ENCODE results near the gene DTX4.

DTX4 gene

DNA sequence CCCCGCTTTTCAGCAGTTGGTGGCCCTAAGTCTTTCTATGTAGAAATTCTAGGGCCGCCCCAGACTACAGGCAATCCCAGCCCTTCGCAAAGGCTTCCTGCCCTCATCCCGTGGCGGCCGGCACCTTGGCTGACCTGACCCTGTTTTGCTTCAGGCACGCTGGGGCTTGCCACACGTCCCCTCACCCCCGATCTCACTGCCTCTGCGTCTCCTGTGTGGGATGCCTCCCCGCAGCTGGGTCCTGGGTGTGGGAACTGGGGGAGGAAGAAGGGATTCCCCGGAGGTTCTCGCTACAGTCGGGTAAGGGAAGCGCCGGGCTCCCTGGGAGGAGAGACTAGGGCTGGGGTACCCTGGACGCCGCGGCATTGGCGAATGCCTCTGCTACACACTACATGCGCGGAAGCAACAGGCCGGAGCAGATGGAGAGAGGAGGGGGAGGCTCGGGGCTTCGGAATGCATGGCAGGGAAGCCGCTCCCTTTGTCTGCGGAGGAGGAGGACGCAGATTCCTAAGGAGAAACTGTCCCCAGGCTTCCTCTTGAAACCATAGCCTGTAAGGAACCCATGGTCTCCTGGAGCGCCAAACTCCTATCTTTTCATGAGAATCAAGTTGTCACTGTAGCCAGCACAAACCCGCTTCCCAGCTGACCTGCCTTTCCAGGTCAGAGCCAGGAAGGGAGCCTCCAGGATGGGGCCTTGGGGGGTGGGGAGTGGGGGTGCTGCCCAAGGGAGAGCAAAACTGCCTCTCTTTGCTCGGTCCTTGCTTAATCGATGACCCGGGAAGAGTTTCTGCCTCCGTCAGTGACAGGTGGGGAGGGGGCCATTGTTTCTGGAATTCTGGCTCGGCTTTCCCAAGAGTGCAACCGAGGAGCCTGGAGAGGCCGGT is 1.4 kb downstream of the DTX4 start:
- DNase-seq = peak; percentile 46

GRCh38 chr11:59173964-59174663 is 2.2 kb downstream of the DTX4 start:
- DNase-seq = no peak

- DNase-seq = peak; percentile 38
Observed at GRCh38 chr11:59174664-59175033, 2.7 kb downstream of the DTX4 start.

DNA sequence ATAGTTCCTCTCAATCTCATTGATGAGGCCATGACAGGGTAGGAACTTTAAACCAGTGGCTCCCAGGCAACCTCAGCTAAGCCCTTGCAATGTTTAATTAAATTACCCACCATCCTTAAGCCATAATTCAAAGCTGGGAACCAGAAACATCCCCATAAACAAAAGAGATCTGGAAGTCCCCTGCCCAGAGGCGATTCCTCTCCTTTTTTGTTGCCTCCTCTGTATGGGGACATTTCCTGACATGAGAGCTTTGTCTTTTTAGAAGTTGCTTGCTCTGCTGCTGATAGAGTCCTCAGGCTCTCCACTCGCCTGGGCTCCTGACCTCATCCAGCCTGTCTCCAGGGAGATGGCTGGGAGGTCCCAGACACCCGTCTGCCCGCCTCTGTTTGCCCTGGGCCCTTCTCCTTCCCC is 3.2 kb downstream of the DTX4 start:
- no peak for DNase-seq

DNA sequence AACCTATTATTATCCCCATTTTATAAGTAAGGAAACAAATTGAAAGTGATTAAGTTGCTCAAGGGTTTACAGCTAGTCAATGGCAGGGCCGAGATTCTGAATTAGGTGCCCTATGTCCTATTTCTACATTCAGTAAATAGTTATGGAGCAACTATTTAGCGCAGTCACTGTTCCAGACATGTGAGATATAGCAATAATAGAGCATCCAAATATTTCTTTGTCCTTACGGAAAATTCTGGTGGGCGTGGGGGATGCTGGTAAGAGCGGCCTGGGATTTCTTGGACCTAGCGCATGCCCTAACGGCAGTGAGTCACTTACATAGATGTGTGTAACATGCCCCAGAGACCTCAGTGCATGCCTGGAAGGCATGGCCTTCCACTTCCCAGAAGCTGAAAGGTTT is 4.4 kb downstream of the DTX4 start:
- no peak for DNase-seq

GRCh38 chr11:59178402-59178801 is 6.5 kb downstream of the DTX4 start:
- DNase-seq = no peak

DNA sequence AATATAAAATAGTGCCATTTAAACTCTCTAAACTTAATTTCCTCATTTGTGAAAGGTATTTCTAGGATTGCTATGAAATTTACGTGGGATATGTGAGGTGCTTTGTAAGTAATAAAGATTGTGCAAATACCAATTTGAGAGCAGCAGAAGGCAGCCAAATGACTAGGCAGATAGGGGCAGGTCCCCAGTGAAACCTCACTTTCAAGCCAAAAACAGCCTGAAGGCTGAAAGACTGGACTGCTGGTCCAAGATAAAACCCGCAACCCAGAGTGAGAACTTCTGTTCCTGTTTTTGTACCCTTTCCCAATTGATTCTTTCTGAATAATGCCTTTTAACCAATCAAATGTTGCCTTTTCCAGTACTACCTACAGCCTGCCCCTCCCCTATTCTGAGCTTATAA is 7.2 kb downstream of the DTX4 start:
- DNase-seq = no peak

DNA sequence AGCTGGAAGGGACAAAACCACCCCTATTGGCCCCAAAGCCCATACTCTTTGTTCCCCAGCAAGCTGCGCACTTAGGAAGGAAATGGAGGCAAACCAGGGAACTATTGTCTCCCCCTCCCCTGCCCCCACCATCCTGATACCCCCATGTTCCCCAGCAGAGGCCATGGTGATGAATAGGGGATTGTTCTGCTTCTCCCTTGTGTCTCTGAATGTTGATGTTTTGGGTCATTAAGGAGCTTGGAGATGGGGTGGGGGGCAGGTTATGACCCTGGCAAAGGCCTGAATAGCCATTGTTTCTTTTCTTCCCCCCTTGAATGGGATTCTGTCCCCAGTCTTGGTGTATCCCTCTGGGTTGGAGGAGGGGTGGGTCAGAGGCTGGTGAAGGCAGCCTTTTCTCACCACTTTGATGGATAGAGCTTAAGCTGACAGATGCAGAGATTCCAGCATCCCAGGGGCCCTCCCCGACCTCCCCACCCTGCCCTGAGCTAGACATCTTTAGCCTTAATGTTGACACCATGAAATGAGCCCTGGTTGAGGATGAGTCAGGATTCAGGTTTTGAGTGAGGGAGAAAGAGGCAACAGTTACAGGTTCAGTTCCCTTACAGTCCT is 8.3 kb downstream of the DTX4 start:
- no peak for DNase-seq

DNA sequence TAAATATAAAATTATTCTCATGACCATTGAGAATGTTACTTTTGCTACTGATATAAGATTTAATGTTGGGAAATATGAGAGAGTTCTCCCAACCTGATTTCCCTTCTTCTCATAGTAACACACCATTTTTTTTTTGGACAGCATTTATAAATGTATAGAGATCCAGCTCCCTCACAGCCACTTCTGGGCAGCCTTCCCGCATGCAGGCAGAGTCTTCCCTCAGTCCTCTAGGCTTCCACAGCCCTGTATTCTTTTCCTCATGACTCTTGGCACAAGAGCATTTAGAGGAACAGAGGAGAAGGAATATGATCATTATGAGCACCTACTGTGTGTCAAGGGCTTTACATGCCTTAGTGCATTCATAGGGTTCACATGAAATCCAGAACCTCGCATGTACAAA is 9.0 kb downstream of the DTX4 start:
- DNase-seq = no peak

GRCh38 chr11:59181746-59182456 is 10.0 kb downstream of the DTX4 start:
- no peak for DNase-seq

DNA sequence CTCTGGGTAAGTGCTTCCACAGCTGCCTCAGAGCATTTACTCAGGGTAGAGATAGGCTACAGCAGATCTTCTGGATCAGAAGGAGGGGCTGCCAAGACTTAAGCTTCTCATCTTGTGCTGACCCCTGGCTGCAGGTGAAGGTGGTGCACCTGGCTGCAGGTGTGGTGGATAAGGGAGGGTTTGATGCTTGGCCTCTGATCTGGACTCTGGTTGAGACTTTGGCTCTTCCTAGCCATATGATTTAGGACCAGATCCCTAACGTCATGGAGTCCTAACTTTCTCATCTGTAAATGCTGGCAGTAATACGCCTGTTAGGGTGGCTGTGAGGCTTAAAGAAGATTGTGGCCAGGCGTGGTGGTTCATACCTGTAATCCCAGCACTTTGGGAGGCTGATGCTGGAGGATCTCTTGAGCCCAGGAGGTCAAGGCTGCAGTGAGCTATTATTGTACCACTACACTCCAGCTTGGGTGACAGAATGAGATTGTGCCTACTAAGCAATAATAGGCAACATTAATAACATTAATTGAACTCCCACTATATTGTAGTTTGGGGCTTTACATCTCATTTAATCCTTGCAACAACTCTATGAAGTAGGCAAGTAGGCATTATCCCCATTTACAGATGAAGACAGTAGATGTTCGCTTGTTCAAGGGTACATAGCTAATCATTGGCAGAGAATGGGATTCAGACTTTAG is 10.7 kb downstream of the DTX4 start:
- no peak for DNase-seq

- DNase-seq = no peak
Observed at GRCh38 chr11:59183771-59184170, 11.8 kb downstream of the DTX4 start.

- no peak for DNase-seq
Observed at GRCh38 chr11:59184691-59185339, 12.9 kb downstream of the DTX4 start.

GRCh38 chr11:59185386-59185945 is 13.5 kb downstream of the DTX4 start:
- DNase-seq = no peak

DNA sequence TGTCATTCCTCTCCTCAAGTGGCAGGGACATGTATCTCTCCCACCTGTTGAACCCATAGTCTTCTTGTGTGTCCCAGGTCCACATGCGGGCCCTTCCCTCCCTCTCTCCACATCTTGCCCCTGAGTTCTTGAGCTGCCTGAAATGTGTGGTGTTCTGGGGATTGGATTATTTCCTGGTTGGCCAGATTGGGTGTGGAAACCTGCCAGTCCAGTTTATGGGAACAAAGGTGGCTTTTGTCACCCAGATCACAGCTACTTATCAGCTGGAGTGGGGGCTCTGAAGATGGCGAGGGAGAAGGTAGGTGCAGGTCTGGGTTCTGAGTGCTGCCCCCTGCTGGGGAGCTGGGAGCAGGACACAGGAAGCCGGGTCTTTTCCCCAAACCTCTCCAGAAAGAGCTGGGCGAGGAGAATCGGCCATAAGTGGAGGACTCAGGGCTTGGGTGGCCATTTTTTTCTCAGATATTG is 14.2 kb downstream of the DTX4 start:
- no peak for DNase-seq

GRCh38 chr11:59187035-59187434 is 15.1 kb downstream of the DTX4 start:
- no peak for DNase-seq

DNA sequence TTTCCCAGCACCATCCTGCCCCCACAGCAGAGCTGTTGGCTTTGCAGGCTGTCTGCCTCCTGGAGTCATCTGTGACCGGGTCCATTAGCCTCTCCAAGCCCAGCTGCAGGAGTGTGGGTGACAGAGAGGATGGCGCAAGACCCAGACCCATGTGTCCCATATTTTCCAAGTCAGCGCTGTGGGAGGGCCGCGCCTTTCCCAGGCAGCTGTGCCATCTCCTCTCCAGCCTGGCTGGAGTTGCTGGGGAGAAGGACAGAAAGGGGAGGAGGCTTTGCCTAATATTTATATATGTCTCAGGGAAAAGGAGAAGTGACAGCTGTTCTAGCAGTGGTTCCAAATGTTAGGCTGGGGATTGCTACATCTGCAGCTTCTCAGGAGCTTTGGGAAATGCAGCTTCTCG is 15.7 kb downstream of the DTX4 start:
- peak; percentile 36 for DNase-seq

GRCh38 chr11:59188954-59189353 is 17.0 kb downstream of the DTX4 start:
- peak; percentile 60 for DNase-seq

GRCh38 chr11:59189986-59190385 is 18.1 kb downstream of the DTX4 start:
- DNase-seq = no peak

DNA sequence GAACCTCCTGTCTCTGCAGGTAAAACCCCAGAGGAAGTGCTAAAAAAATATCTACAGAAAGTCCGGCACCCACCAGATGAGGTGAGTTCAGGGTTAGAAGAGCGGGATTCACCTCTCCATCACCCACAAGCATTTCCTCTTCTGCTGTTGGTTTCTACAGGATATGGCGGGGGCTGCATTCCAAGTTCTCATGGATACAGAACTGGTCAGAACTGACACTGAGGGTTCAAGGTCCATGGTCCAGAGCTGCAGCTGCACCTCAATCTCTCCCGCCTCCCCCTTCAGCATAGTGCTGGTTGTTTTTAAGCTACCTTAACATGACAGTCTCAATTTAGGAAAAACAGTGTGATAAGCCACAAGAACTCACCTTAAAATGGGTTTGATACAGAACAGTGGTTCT is 19.2 kb downstream of the DTX4 start:
- DNase-seq = no peak

GRCh38 chr11:59191890-59192289 is 20.0 kb downstream of the DTX4 start:
- no peak for DNase-seq

All from fibroblast of skin of back (primary cell).